KMS-11 (cell line): ENCODE data around the gene RGS13.
A peak's percentile ranks its signal among the peaks of the same experiment; 100 is the strongest.

Experiments
- H2AFZ ChIP-seq: fragments of 200-600 bp; sonication (generic); 2 replicates; pipeline ENCODE4 v1.6.1; 2016; ENCODE audit warnings: antibody characterized with exemption, mixed run types, low read depth
- H3K27ac ChIP-seq: fragments of 200-600 bp; sonication (generic); 2 replicates; pipeline ENCODE4 v1.6.1; 2016; ENCODE audit warnings: mild to moderate bottlenecking, mixed run types
- H3K27me3 ChIP-seq: fragments of 200-600 bp; sonication (generic); 2 replicates; pipeline ENCODE4 v1.6.1; 2017; ENCODE audit warnings: mild to moderate bottlenecking, low read depth, mixed run types, moderate library complexity; ENCODE audit not compliant: insufficient read depth
- H3K36me3 ChIP-seq: fragments of 200-600 bp; sonication (generic); 2 replicates; pipeline ENCODE4 v1.6.1; 2017; ENCODE audit warnings: mild to moderate bottlenecking, mixed run types; ENCODE audit not compliant: insufficient read depth
- H3K4me1 ChIP-seq: fragments of 200-600 bp; sonication (generic); 2 replicates; pipeline ENCODE4 v1.6.1; 2016; ENCODE audit warnings: mild to moderate bottlenecking, low read depth, mixed run types; ENCODE audit not compliant: poor library complexity, severe bottlenecking
- H3K4me2 ChIP-seq: fragments of 200-600 bp; sonication (generic); 2 replicates; pipeline ENCODE4 v1.7.0; 2016; ENCODE audit warnings: mild to moderate bottlenecking, mixed run types
- H3K4me3 ChIP-seq: fragments of 200-600 bp; sonication (generic); IDR thresholded peaks from 2 replicates; pipeline ENCODE4 v1.6.1; 2017; ENCODE audit warnings: low read depth, low read length, mixed read lengths; ENCODE audit not compliant: insufficient read depth
- H3K79me2 ChIP-seq: fragments of 200-600 bp; sonication (generic); 2 replicates; pipeline ENCODE4 v1.6.1; 2016; ENCODE audit warnings: low read depth, mixed run types; ENCODE audit not compliant: insufficient read depth
- H3K9ac ChIP-seq: fragments of 200-600 bp; sonication (generic); 2 replicates; pipeline ENCODE4 v1.6.1; 2016; ENCODE audit warnings: mild to moderate bottlenecking, mixed run types
- H4K20me1 ChIP-seq: fragments of 200-600 bp; sonication (generic); 2 replicates; pipeline ENCODE4 v1.6.1; 2016; ENCODE audit warnings: mild to moderate bottlenecking, mixed run types; ENCODE audit not compliant: insufficient read depth
- TF ChIP-seq, protein P1 (sequence below): fragments of 200-600 bp; sonication (generic); conservative IDR thresholded peaks from 2 replicates; pipeline ENCODE4 v1.6.1; 2017; ENCODE audit warnings: low read depth, mild to moderate bottlenecking, antibody characterized with exemption, low read length, moderate library complexity, mixed read lengths

The RGS13 gene

GRCh38 chr1:192592517-192592916, 43.4 kb upstream of the RGS13 start:
- H4K20me1 ChIP-seq: no peaks in the 10 kb centered on the region
- TF ChIP-seq, protein P1, sequence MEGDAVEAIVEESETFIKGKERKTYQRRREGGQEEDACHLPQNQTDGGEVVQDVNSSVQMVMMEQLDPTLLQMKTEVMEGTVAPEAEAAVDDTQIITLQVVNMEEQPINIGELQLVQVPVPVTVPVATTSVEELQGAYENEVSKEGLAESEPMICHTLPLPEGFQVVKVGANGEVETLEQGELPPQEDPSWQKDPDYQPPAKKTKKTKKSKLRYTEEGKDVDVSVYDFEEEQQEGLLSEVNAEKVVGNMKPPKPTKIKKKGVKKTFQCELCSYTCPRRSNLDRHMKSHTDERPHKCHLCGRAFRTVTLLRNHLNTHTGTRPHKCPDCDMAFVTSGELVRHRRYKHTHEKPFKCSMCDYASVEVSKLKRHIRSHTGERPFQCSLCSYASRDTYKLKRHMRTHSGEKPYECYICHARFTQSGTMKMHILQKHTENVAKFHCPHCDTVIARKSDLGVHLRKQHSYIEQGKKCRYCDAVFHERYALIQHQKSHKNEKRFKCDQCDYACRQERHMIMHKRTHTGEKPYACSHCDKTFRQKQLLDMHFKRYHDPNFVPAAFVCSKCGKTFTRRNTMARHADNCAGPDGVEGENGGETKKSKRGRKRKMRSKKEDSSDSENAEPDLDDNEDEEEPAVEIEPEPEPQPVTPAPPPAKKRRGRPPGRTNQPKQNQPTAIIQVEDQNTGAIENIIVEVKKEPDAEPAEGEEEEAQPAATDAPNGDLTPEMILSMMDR: no peak
- H3K9ac ChIP-seq: no peak overlapping the region
- 0 out of 2 replicates have a peak overlapping the region, but pooled peaks have one; percentile 7 for H3K4me2 ChIP-seq
- H3K27me3 ChIP-seq: no peaks in the 10 kb centered on the region
- peaks cover 58% of the 10 kb centered on the region for H3K4me1 ChIP-seq
- no peaks in the 10 kb centered on the region for H3K36me3 ChIP-seq
- no peaks in the 10 kb centered on the region for H3K79me2 ChIP-seq
- H3K4me3 ChIP-seq: no peak overlapping the region
- no peak overlapping the region for H2AFZ ChIP-seq
- H3K27ac ChIP-seq: no peak overlapping the region

- Histone ChIP-seq H3K4me1 (peaks cover 64% of the 10 kb centered on the region), H2AFZ (no peak overlapping the region), H3K27ac (no peak overlapping the region), H3K4me2 (0 out of 2 replicates have a peak overlapping the region, but pooled peaks have one; percentile 7), H3K4me3 (no peak overlapping the region), H4K20me1 (no peaks in the 10 kb centered on the region), H3K36me3 (no peaks in the 10 kb centered on the region), H3K27me3 (no peaks in the 10 kb centered on the region), H3K9ac (no peak overlapping the region), H3K79me2 (no peaks in the 10 kb centered on the region)
- TF ChIP-seq, protein P1: no peak
Observed at GRCh38 chr1:192592981-192593708, 42.8 kb upstream of the RGS13 start.

DNA sequence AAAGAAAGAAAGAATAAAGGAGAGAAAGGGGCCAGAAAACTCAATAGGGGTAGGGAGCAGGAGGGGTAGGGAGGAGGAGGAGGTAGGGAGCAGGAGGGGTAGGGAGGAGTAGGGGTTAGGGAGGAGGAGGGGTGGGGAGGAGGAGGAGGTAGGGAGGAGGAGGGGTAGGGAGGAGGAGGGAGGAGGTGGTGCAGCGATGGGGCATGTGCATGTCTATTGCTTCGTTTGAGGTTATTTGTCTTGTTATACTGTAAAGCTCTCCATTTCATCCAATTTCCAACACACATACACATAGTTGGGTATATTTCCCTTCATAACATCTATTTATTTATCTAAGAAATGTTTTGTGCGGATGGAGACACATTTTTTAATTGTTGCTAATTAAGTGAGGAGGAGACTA, 40.6 kb upstream of the RGS13 start:
- peak overlapping the region; percentile 89 for H3K4me2 ChIP-seq
- H3K27me3 ChIP-seq: no peaks in the 10 kb centered on the region
- H4K20me1 ChIP-seq: no peaks in the 10 kb centered on the region
- peak overlapping the region; percentile 29 for H2AFZ ChIP-seq
- H3K79me2 ChIP-seq: no peaks in the 10 kb centered on the region
- H3K9ac ChIP-seq: peak overlapping the region; percentile 7; the same call in 1 of the 2 replicates
- H3K36me3 ChIP-seq: no peaks in the 10 kb centered on the region
- H3K27ac ChIP-seq: peak overlapping the region; percentile 82
- TF ChIP-seq, protein P1: no peak
- peak overlapping the region; percentile 62 for H3K4me3 ChIP-seq
- H3K4me1 ChIP-seq: peaks cover 86% of the 10 kb centered on the region

DNA sequence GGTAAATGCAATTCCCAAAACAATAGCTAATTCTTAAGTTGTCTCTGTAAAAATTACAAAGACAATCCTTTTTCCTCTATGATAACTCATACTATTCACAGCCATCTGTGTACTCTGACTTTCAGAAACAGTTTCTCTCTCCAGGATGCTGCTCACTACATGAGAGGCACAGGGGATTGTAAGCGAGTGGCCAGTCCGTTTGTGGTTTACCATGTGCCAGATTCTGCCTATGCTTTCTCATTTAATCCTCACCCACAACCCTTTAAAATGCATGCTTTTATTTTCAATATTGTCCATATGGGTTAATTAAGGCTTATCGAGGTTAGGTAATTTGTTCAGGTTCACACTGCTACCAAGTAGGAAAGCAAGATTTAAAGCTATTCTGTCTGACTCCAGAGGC, 37.4 kb upstream of the RGS13 start:
- H3K4me3 ChIP-seq: peak overlapping the region; percentile 86
- H3K9ac ChIP-seq: peak overlapping the region; percentile 46
- no peaks in the 10 kb centered on the region for H4K20me1 ChIP-seq
- TF ChIP-seq, protein P1: no peak
- H3K27ac ChIP-seq: peak overlapping the region; percentile 82
- peaks cover 99% of the 10 kb centered on the region for H3K4me1 ChIP-seq
- H3K36me3 ChIP-seq: no peaks in the 10 kb centered on the region
- peak overlapping the region; percentile 89 for H3K4me2 ChIP-seq
- no peaks in the 10 kb centered on the region for H3K79me2 ChIP-seq
- H3K27me3 ChIP-seq: no peaks in the 10 kb centered on the region
- H2AFZ ChIP-seq: peak overlapping the region; percentile 38
